Smooth muscle cell (in vitro differentiated cells): ENCODE results near the gene KIF26B. TPM values are rescaled to one million over a fixed set of nuclear protein-coding genes. Genes with fewer than 3 reads are reported as not detected.

ENCODE experiments used
- DNase-seq: peaks from one replicate; lab custom pipeline; 2025; ENCODE audit not compliant: unreplicated experiment; lab: John Stamatoyannopoulos, UW
- H2AFZ ChIP-seq: fragments of 200-600 bp; sonication (generic); 2 replicates; pipeline ENCODE4 v1.6.0; 2016; ENCODE audit warnings: antibody characterized with exemption, low read depth, mild to moderate bottlenecking
- H3F3A ChIP-seq: fragments of 200-600 bp; sonication (generic); 2 replicates; pipeline ENCODE4 v1.6.0; 2017; ENCODE audit warnings: antibody characterized with exemption, low read depth
- H3K27ac ChIP-seq: fragments of 200-600 bp; sonication (generic); 2 replicates; pipeline ENCODE4 v1.5.1; 2016; ENCODE audit warnings: low read depth, mild to moderate bottlenecking
- H3K27me3 ChIP-seq: fragments of 200-600 bp; sonication (generic); 2 replicates; pipeline ENCODE4 v1.6.1; 2016; ENCODE audit warnings: low read depth, mild to moderate bottlenecking
- H3K36me3 ChIP-seq: fragments of 200-600 bp; sonication (generic); 2 replicates; pipeline ENCODE4 v1.5.1; 2016; ENCODE audit warnings: low read depth
- H3K4me1 ChIP-seq: fragments of 200-600 bp; sonication (generic); 2 replicates; pipeline ENCODE4 v1.5.1; 2016; ENCODE audit warnings: low read depth
- H3K4me2 ChIP-seq: fragments of 200-600 bp; sonication (generic); 2 replicates; pipeline ENCODE4 v1.6.0; 2016; ENCODE audit warnings: mild to moderate bottlenecking
- H3K4me3 ChIP-seq: fragments of 200-600 bp; sonication (generic); 2 replicates; pipeline ENCODE4 v1.5.1; 2016; ENCODE audit warnings: mild to moderate bottlenecking
- H3K79me2 ChIP-seq: fragments of 200-600 bp; sonication (generic); 2 replicates; pipeline ENCODE4 v1.6.0; 2016; ENCODE audit warnings: low read depth, mild to moderate bottlenecking
- H3K9ac ChIP-seq: fragments of 200-600 bp; sonication (generic); 2 replicates; pipeline ENCODE4 v1.6.0; 2016; ENCODE audit warnings: low read depth
- H3K9me3 ChIP-seq: fragments of 200-600 bp; sonication (generic); replicated peaks from 2 replicates; pipeline ENCODE4 v1.5.1; 2016; ENCODE audit warnings: low read depth
- H4K20me1 ChIP-seq: fragments of 200-600 bp; sonication (generic); 2 replicates; pipeline ENCODE4 v1.6.0; 2016; ENCODE audit warnings: low read depth
- WGBS: methylation state at CpG from one replicate; pipeline ENCODE4 v1.1.7; 2016; ENCODE audit warnings: low lambda C conversion rate; 5-methylcytosine and 5-hydroxymethylcytosine counted together
- polyA plus RNA-seq: library from polyadenylated mRNA; unstranded; fragments of >200 nt; fragmentation: Nextera tagmentation; extraction: Ambion mirVana; gene quantifications from 2 replicates; pipeline ENCODE4 v1.2.1, GENCODE V29; 2016
- total RNA-seq: library from RNA; depleted of rRNA; stranded (reverse); fragments of >200 nt; gene quantifications from 2 replicates; pipeline ENCODE4 v1.2.3, GENCODE V29; 2014
- TF ChIP-seq, protein P1 (sequence below): fragments of 200-600 bp; sonication (generic); IDR thresholded peaks from 2 replicates; pipeline ENCODE4 v1.5.1; 2017; ENCODE audit warnings: borderline replicate concordance, mild to moderate bottlenecking, antibody characterized with exemption; ENCODE audit not compliant: insufficient read depth, poor library complexity, severe bottlenecking

KIF26B gene
- total and polyA plus RNA-seq, 2 experiments from 2014 or later, result 24.9 to 43.3 TPM

DNA sequence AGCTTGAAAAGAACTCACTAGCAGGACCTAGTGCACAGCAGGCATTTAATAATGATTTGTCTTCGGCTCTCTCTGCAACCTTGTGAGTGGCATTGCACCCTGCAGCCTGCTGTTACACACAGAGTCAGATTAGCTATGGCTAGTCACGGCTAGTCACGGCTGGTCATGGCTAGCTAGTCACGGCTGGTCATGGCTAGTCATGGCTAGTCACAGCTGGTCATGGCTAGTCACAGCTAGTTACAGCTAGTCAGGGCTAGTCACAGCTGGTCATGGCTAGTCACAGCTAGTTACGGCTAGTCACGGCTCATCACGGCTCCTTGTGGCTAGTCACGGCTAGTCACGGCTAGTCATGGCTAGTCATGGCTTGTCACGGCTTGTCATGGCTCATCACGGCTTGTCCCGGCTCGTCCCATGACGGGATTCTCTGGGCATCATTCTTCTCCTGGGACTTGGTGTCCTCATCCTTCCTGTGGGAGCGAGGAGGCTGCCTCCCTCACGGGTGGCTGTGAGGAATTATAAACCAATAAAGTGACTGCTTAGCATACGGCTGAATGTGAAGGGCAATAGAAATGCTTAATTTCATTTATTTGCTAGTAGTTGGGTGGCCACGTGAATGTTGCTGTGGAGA is 12.5 kb upstream of the KIF26B start:
- no peaks in the 10 kb centered on the region for H3K79me2 ChIP-seq
- no peak overlapping the region for H3K9ac ChIP-seq
- H3K36me3 ChIP-seq, result no peaks in the 10 kb centered on the region
- H3K27me3 ChIP-seq, result no peaks in the 10 kb centered on the region
- no peak for DNase-seq
- no peak overlapping the region for H3K27ac ChIP-seq
- H3K4me2 ChIP-seq, result no peak overlapping the region
- H3K9me3 ChIP-seq, result no peaks in the 10 kb centered on the region
- no peak overlapping the region for H2AFZ ChIP-seq
- no peak overlapping the region for H3K4me3 ChIP-seq
- WGBS, result 96% methylated on average over 18 of the region's 18 CpGs
- TF ChIP-seq, protein P1, sequence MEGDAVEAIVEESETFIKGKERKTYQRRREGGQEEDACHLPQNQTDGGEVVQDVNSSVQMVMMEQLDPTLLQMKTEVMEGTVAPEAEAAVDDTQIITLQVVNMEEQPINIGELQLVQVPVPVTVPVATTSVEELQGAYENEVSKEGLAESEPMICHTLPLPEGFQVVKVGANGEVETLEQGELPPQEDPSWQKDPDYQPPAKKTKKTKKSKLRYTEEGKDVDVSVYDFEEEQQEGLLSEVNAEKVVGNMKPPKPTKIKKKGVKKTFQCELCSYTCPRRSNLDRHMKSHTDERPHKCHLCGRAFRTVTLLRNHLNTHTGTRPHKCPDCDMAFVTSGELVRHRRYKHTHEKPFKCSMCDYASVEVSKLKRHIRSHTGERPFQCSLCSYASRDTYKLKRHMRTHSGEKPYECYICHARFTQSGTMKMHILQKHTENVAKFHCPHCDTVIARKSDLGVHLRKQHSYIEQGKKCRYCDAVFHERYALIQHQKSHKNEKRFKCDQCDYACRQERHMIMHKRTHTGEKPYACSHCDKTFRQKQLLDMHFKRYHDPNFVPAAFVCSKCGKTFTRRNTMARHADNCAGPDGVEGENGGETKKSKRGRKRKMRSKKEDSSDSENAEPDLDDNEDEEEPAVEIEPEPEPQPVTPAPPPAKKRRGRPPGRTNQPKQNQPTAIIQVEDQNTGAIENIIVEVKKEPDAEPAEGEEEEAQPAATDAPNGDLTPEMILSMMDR, result no peak
- H3F3A ChIP-seq, result no peaks in the 10 kb centered on the region
- no peaks in the 10 kb centered on the region for H3K4me1 ChIP-seq
- H4K20me1 ChIP-seq, result no peaks in the 10 kb centered on the region

DNA sequence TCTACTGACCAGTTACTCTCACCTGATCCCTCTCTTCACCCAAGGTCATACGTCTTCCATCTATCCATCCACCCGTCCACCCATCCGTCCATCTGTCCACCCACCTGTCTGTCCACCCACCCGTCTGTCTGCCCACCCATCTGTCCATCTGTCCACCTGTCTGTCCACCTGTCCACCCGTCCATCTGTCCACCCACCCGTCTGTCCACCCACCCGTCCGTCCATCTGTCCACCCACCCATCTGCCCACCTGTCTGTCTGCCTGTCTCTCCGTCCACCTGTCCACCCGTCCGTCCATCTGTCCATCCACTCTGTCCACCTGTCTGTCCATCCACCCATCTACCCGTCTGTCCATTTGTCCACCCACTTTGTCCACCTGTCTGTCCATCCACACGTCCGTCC is 11.8 kb upstream of the KIF26B start:
- no peaks in the 10 kb centered on the region for H3K27me3 ChIP-seq

DNA sequence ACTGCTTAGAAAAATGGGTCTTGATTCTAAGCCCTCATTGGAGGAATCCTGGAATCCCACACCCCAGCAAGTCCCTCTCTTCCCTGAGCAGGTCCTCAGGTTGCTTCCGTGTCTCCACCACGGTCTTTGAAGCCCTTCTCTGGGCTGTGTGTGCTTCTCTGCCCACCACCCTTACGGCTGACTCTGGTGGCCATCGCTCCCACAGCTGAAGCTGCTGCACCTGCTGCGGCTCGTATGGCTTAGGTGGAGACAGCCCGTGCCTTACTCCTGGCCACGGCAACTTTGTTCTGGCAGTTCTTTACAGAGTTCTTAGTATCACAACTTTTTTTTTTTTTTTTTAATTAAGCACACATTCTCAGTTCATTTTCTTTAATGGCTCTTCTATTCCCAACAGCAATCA is 10.9 kb upstream of the KIF26B start:
- no peak for DNase-seq
- no peaks in the 10 kb centered on the region for H3K4me1 ChIP-seq
- no peaks in the 10 kb centered on the region for H3K79me2 ChIP-seq
- no peaks in the 10 kb centered on the region for H4K20me1 ChIP-seq
- TF ChIP-seq, protein P1, result no peak
- no peaks in the 10 kb centered on the region for H3K36me3 ChIP-seq
- no peak overlapping the region for H2AFZ ChIP-seq
- H3K27me3 ChIP-seq, result no peaks in the 10 kb centered on the region
- H3F3A ChIP-seq, result no peaks in the 10 kb centered on the region
- no peaks in the 10 kb centered on the region for H3K9me3 ChIP-seq
- no peak overlapping the region for H3K27ac ChIP-seq
- no peak overlapping the region for H3K4me2 ChIP-seq
- H3K9ac ChIP-seq, result no peak overlapping the region
- 93% methylated on average over 8 of the region's 8 CpGs for WGBS
- H3K4me3 ChIP-seq, result no peak overlapping the region

More for the DNA sequence above, 11.8 kb upstream of the KIF26B start:
- H3K27ac ChIP-seq, result no peak overlapping the region
- H3K4me3 ChIP-seq, result no peak overlapping the region
- no peaks in the 10 kb centered on the region for H3K9me3 ChIP-seq
- H3K9ac ChIP-seq, result no peak overlapping the region
- H2AFZ ChIP-seq, result no peak overlapping the region
- H3K4me2 ChIP-seq, result no peak overlapping the region
- no peak for DNase-seq
- H3K4me1 ChIP-seq, result no peaks in the 10 kb centered on the region
- 97% methylated on average over 9 of the region's 14 CpGs for whole genome bisulfite sequencing
- no peaks in the 10 kb centered on the region for H3K36me3 ChIP-seq
- no peaks in the 10 kb centered on the region for H3F3A ChIP-seq
- no peaks in the 10 kb centered on the region for H4K20me1 ChIP-seq
- TF ChIP-seq, protein P1, result no peak
- no peaks in the 10 kb centered on the region for H3K79me2 ChIP-seq

DNA sequence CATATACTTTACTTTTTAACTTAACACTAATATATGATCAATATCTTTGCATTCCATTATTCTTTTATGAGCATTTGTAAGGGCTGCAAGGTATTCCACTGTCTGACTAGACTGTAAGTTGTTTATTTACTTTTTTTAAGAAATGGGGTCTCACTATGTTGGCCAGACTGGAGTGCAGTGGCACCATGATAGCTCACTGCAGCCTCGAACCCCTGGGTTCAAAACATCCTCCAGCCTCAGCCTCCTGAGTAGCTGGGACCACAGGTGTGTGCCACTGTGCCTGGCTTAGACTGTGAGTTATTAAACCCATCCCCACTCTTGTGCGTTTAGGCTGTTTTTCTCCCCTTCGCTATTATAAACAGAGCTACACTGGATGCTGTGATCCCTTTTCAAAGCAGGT is 6.7 kb upstream of the KIF26B start:
- Histone ChIP-seq H3K9me3 (no peaks in the 10 kb centered on the region), H2AFZ (no peak overlapping the region), H3K36me3 (no peaks in the 10 kb centered on the region), H3K27ac (no peak overlapping the region), H3K4me3 (no peak overlapping the region), H3K9ac (no peak overlapping the region), H3K27me3 (no peaks in the 10 kb centered on the region), H4K20me1 (no peaks in the 10 kb centered on the region), H3K4me1 (no peaks in the 10 kb centered on the region), H3K79me2 (no peaks in the 10 kb centered on the region), H3F3A (no peaks in the 10 kb centered on the region), H3K4me2 (no peak overlapping the region)
- DNase-seq, result no peak
- 87% methylated on average over 3 of the region's 3 CpGs for WGBS
- TF ChIP-seq, protein P1, result no peak
